HG02840 (cell line): ENCODE data around the gene DNAJA2.
A peak's percentile ranks its signal among the peaks of the same experiment; 100 is the strongest.

Source experiments
- ATAC-seq: cut with Tn5 transposase; IDR thresholded peaks from one replicate; pipeline ENCODE4 v1.9.1; 2021; ENCODE audit warnings: mild to moderate bottlenecking, moderate library complexity, moderate number of reproducible peaks; ENCODE audit not compliant: unreplicated experiment, low FRiP score

DNAJA2 gene

GRCh38 chr16:46929378-46930332 lies 43.8 kb downstream of the DNAJA2 start:
- ATAC-seq: no peak

- no peak for ATAC-seq
Observed at GRCh38 chr16:46928811-46929210, 44.7 kb downstream of the DNAJA2 start.

- ATAC-seq: no peak
Observed at GRCh38 chr16:46927273-46927672, 46.2 kb downstream of the DNAJA2 start.

GRCh38 chr16:46926470-46927225 lies 46.8 kb downstream of the DNAJA2 start:
- ATAC-seq: no peak

- no peak for ATAC-seq
Observed at GRCh38 chr16:46924402-46924801, 49.1 kb downstream of the DNAJA2 start.

GRCh38 chr16:46923513-46924295 lies 49.8 kb downstream of the DNAJA2 start:
- no peak for ATAC-seq

GRCh38 chr16:46922239-46922638 lies 51.2 kb downstream of the DNAJA2 start:
- no peak for ATAC-seq

- ATAC-seq: no peak
Observed at GRCh38 chr16:46920402-46921068, 52.9 kb downstream of the DNAJA2 start.

GRCh38 chr16:46918905-46919792 lies 54.3 kb downstream of the DNAJA2 start:
- ATAC-seq: peak; percentile 91

- ATAC-seq: no peak
Observed at GRCh38 chr16:46918400-46918799, 55.1 kb downstream of the DNAJA2 start.

GRCh38 chr16:46916980-46917379 lies 56.5 kb downstream of the DNAJA2 start:
- no peak for ATAC-seq

GRCh38 chr16:46915483-46916025 lies 57.9 kb downstream of the DNAJA2 start:
- no peak for ATAC-seq

GRCh38 chr16:46914556-46915201 lies 58.8 kb downstream of the DNAJA2 start:
- ATAC-seq: no peak

- ATAC-seq: no peak
Observed at GRCh38 chr16:46911650-46912049, 61.8 kb downstream of the DNAJA2 start.

GRCh38 chr16:46911038-46911437 lies 62.4 kb downstream of the DNAJA2 start:
- ATAC-seq: peak; percentile 57

GRCh38 chr16:46908540-46909372 lies 64.7 kb downstream of the DNAJA2 start:
- no peak for ATAC-seq

GRCh38 chr16:46907061-46907774 lies 66.3 kb downstream of the DNAJA2 start:
- ATAC-seq: no peak
